Stimulated activated CD4-positive, alpha-beta T cell treated with anti-CD3 and anti-CD28 coated beads, Interleukin-2, amount 100 ng/mL, for 4 hours (primary cell): ENCODE measurements around the gene TBL3.
A peak's percentile ranks its signal among the peaks of the same experiment; 100 is the strongest.
"Not testable (repeated sequence)": the region's sequence is repeated elsewhere in the genome, so short reads cannot be mapped to it uniquely, and the experiment has no call there.

Experiments
- DNase-seq: peaks from one replicate; pipeline ENCODE4 v3.0.0-alpha.2; 2020; ENCODE audit warnings: low read depth

Gene TBL3

DNA sequence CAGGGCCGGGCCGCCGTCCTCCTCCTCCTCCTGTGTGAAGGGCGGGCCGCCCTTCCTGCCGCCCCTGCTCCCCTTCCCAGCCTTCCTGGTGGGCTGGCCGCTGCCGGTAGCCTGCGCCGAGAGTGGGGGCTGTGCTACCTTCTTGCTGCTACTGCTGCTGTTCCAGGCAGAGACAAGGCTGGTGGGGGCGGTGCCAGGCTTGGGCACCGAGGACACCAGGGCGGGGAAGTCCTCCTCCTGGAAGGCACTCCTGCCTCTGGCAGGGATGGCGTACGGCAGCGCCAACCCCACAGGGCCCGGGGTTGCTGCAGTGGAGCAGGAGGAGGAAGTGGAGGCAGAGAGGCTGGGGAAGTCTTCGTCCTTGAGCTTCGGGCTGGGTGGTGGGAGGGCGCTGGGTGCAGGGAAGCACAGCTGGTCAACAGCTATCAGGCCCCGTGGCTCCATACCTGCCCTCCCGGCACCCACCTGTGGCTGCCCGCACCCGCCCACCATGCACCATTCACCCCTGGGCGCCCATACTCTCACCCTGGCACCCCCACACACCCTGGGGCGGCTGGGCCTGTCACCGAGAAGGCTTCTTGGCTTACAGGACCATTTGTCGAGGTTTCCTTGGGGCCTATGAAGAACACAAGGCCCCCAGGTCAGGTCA lies 28.1 kb downstream of the TBL3 start:
- DNase-seq = no peak

DNA sequence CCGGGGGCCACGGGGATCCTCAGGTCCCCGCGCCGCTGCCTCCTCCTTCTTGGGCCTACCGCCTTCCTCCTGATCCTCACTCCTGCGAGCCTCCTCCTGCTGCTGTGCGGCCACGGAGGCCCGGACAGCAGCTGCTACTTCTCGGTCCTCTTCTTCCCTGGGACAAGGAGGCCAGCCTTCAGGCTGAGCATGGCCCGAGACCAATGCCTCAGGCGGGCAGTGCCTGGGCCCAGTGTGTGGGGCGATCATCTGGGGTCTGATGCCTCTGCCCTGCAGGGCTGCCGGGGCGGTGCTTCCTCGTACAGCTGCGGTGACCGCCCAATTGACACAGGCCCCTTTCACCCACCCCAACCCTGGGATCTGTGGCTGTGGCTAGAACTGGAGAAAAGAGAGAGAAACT lies 29.2 kb downstream of the TBL3 start:
- DNase-seq = no peak

- no peak for DNase-seq
Observed at GRCh38 chr16:2001456-2002355, 29.9 kb downstream of the TBL3 start.

- no peak for DNase-seq
Observed at GRCh38 chr16:2002406-2003230, 30.8 kb downstream of the TBL3 start.

GRCh38 chr16:2003231-2003826 lies 31.5 kb downstream of the TBL3 start:
- DNase-seq = no peak

DNA sequence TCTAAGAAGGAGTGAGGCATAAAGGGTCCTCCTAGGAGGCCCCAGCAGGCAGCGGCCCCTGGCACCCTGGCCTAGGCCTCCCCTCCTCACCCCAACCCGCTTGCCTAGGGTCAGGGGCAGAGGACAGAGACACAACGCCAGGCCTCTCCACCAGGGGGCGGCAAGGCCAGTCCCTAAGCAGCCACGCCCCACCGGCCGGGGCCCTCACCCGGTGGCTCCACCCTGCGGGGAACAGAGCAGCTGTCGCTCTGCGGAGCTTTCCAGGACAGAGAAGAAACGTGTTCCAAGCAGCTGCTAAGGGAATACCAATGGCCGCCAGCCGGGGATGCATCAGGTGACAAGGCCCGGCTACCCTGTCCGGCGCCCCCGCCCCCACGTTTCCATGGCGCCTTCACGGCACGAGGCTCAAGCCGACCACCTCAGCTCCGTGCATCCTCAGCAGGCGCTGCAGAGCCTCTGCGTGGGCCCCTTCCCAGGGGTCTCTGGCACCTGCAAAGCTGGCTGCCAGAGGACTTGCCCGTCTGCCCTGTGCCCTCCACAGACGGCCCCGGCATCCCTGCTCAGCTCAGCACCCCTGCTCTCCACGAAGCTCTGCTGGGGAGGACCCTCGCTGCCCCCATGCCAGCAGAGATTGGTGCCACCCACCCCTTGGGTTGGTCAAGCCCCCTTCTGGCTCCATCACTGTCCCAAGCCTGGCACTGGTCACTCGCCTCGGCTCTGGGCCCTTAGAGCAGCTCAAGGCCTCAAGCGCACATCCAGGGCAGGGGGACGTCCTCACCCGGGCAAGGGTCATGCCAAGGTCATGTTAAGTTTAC lies 32.2 kb downstream of the TBL3 start:
- peak; percentile 74 for DNase-seq

DNA sequence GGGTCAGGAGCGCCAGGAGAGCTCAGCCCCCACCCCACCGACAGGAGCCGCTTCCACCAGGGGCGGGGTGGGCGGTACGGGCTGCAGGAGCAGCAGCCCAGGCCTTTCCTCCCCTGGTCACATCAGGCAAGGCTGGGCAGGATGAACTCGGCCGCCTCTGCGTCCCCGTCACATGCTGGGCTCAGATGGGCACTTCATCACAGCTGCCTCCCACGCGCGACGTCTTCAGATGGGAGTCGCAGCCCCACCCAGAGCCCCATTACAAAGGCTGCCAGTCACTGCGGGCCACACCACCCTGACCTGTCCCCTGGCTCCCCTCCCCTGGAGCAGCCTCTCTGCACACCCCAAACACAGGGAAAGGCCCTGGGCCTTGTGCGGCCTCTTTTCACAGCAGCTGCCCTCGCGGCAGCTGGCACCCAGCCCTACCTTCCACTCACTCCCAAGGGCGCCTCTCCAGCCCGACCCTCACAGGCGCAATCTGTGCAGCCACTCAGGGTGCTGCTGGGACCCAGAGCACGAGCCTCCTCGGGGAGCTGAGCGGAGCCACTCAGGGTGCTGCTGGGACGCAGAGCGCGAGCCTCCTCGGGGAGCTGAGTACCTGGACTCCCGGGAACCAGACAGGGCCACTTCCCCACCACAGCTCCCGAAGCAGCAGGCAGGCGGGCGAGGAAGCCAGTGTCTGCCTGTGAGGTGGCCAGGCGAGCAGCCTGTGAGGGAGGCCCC lies 33.1 kb downstream of the TBL3 start:
- no peak for DNase-seq

DNA sequence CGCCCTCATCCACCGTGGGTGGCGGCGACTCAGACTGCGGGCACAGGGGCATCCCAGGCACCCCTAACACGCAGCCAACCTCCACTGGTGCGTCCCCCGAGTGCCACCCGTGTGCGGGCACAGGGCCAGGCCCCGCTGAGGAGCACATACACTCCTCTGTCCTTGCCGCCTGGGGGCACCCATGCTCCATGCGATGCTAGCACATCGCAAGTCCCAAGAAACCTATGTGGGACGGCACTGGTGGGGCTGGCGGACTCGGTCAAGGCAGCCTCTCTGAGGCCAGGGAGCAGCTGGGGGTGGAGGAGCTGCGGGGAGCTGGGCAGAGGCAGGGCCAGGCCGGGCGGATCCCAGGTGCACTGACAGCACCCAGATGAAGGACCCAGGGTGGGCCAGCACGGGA lies 33.8 kb downstream of the TBL3 start:
- DNase-seq = no peak

GRCh38 chr16:2006317-2006716 lies 34.5 kb downstream of the TBL3 start:
- DNase-seq = no peak

DNA sequence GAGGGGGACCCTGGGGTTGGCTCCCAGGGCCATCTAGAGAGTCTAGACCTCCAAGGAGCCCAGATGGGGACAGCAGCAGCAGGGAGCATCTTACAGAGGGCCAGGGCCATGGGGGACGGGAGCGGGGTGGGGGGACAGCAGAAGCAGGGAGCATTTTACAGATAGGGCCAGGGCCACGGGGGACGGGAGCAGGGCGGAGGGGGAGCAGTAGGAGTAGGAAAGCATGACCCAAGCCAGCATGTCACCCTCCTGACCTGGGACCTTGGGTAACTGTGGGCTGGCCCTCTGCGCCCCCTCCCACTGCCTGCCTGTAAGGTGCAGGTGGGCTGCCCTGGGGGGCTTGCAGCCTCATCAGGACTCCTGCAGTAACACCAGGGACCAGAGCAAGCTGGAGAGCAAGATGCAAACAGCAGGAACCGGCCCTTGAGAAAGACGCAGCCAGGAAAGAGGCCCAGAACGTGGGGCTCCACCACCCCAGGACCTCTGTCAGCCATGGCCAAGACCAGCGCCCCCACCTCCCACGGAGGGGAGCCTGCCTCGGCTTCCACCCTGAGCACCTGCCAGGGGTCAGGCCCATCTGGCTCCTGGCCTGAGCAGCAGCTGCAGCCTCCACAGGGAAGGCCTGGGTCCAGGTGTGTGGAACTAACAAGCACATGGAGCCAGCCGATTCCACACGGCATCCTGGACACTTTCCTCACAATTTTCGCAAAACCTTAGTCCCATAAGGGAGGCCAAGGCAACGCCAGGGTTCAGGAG lies 35.4 kb downstream of the TBL3 start:
- no peak for DNase-seq

DNA sequence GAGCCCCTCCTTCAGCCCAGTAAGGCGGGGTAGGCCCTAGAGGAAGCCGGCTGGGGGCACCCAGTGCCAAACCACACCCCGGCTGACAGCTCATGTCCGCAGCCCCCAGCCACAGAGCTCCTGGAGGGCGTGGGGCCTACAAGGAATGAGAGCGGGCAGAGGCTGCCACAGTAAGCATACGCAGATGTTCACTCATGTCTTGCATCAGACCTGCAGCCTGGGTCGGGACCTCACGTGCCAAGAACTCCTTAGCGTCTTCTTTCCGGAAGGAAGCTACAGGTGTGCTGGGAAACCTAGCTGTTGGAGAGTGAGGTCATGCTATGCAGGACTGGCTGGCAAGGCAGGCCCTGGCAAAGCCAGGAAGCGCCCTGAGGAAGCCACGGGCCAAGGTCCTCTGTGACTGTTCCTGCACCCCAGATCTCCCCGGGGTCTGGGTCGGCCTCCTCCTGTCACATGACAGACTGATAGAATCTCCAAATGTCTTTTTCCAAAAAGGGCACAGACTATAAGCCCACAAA lies 36.2 kb downstream of the TBL3 start:
- no peak for DNase-seq

GRCh38 chr16:2008631-2009163 lies 36.8 kb downstream of the TBL3 start:
- DNase-seq = no peak

- DNase-seq = no peak
Observed at GRCh38 chr16:2009164-2009711, 37.4 kb downstream of the TBL3 start.

GRCh38 chr16:2009791-2010510 lies 38.1 kb downstream of the TBL3 start, which contains the start of gene ZNF598:
TSS of gene ZNF598 (minus strand) at chr16:2009821.
- peak; percentile 70 for DNase-seq

GRCh38 chr16:2011726-2012125 lies 39.9 kb downstream of the TBL3 start:
- not testable (repeated sequence) for DNase-seq

DNA sequence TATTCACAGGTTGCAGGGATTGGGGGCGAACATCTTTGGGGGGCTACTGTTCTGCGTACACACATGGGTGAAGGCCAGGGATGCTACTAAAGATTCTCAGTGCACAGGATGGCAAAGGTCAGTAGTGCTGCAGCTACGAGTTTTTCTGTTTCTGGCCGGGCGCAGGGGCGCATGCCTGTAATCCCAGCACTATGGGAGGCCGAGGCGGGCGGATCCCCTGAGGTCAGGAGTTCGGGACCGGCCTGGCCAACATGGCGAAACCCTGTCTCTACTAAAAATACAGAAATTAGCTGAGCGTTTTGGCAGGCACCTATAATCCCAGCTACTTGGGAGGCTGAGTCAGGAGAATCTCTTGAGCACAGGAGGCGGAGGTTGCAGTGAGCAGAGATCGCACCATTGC lies 41.7 kb downstream of the TBL3 start:
- DNase-seq = no peak

DNA sequence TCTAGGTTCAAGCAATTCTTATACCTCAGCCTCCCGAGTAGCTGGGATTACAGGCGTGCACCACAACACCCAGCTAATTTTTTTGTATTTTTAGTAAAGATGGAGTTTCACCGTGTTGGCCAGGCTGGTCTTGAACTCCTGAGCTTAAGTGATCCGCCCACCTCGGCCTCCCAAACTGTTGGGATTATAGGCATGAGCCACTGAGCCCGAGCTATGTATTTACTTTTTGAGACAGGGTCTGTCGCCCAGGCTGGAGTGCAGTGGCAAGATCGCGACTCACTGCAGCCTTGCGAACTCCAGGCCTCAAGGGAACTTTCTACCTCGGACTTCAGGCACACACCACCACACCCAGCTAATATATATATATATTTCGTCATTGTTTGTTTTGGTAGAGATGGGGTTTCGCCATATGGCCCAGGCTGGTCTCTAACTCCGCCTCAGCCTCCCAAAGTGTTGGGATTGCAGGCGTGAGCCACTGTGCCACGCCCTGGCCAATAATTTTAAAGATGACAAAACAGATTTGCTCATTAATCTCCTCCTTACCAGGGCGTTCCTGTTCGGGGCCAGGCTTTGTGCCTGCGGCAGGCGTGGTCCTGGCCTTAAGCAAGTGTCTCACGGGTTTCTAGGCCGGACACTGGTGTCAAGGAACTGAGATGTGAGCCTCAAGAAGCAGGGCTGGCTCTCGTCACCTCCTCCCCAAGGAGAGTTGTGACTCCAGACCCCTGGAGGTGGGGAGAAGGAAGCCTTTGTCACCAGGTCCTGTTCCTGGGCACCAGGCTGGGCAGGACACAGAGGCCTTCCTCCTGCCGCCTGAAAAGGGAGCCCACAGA lies 43.5 kb downstream of the TBL3 start:
- no peak for DNase-seq

DNA sequence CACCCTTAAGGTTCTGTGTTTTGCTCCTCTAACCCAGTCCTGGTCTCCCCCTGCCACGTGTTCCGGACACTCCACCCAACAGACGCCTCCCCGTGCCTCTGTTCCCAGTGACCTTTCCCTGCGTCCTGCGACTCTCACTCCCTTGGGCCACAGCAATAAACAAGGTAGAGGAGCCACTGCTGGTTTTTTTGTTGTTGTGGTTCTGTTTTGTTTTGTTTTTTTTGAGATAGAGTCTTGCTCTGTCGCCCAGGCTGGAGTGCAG lies 44.0 kb downstream of the TBL3 start:
- DNase-seq = no peak
